H1 (cell line): ENCODE measurements around the gene MT1B. TPM values are rescaled to one million over a fixed set of nuclear protein-coding genes. Genes with fewer than 3 reads are reported as not detected.
A peak's percentile ranks its signal among the peaks of the same experiment; 100 is the strongest.

ENCODE experiments used
- CTCF ChIA-PET: fragments of 300-600 bp; sonication (Branson Sonifier 250); formaldehyde crosslinking; loops from one replicate; lab custom pipeline; 2021; ENCODE audit not compliant: partially characterized antibody; lab: Charles Lee
- POLR2A ChIA-PET: fragments of 300-600 bp; sonication (Branson Sonifier 250); formaldehyde crosslinking; loops from one replicate; lab custom pipeline; 2021; ENCODE audit warnings: inconsistent platforms; ENCODE audit not compliant: partially characterized antibody; lab: Charles Lee
- DNase-seq, 2 experiments: peaks; one replicate each; pipeline versions ENCODE4 v3.0.0 to v3.0.0-alpha.2; 2010 to 2022; ENCODE audit warnings: low spot score in 2 of 2, low read depth in 1 of 2, mixed read lengths in 1 of 2
- FAIRE-seq: peaks from 2 replicates; lab custom pipeline; 2011; peaks lifted over from hg19 to GRCh38; lab: Jason Lieb, UNC
- H2AFZ ChIP-seq: 2 replicates; pipeline ENCODE4 v1.8.1; 2012; ENCODE audit warnings: low read length, inconsistent platforms
- H2AK5ac ChIP-seq: 2 replicates; pipeline ENCODE4 v1.6.1; 2013; ENCODE audit warnings: low read depth, low read length
- H2BK120ac ChIP-seq: replicated peaks from 2 replicates; pipeline ENCODE3; 2013; ENCODE audit warnings: low read depth, low read length, inconsistent platforms
- H2BK12ac ChIP-seq: 2 replicates; pipeline ENCODE4 v1.6.1; 2013; ENCODE audit warnings: low read depth, low read length
- H2BK15ac ChIP-seq: 2 replicates; pipeline ENCODE4 v1.6.1; 2013; ENCODE audit warnings: low read length
- H2BK20ac ChIP-seq: 2 replicates; pipeline ENCODE4 v1.6.1; 2013; ENCODE audit warnings: low read length
- H2BK5ac ChIP-seq: 2 replicates; pipeline ENCODE4 v1.6.1; 2013; ENCODE audit warnings: low read depth, low read length
- H3K14ac ChIP-seq: 2 replicates; pipeline ENCODE4 v1.6.1; 2013; ENCODE audit warnings: inconsistent platforms; ENCODE audit not compliant: insufficient read length
- H3K18ac ChIP-seq: 2 replicates; pipeline ENCODE4 v1.6.1; 2013; ENCODE audit warnings: low read length; ENCODE audit errors: extremely low read depth
- H3K23ac ChIP-seq: 2 replicates; pipeline ENCODE4 v1.6.1; 2013; ENCODE audit warnings: inconsistent platforms; ENCODE audit not compliant: insufficient read length
- H3K23me2 ChIP-seq: 2 replicates; pipeline ENCODE4 v1.6.1; 2013; ENCODE audit warnings: low read depth, low read length
- H3K27ac ChIP-seq: 2 replicates; pipeline ENCODE4 v1.6.1; 2011; ENCODE audit warnings: low read depth, low read length, inconsistent platforms
- H3K27me3 ChIP-seq, 4 experiments: replicated peaks in 1 of 4; 1 replicate in 1 of 4; 2 replicates in 3 of 4; pipeline versions ENCODE4 v1.6.1 to v1.8.1; 2011 to 2013; ENCODE audit warnings: low read length in 3 of 4, mild to moderate bottlenecking in 3 of 4, inconsistent platforms in 2 of 4, mixed read lengths in 2 of 4, moderate library complexity in 1 of 4; ENCODE audit not compliant: control insufficient read depth in 3 of 4, insufficient read depth in 3 of 4; ENCODE audit errors: extremely low read depth in 1 of 4
- H3K36me3 ChIP-seq, 4 experiments: 2 replicates each; pipeline versions ENCODE4 v1.6.1 to v1.8.1; 2011 to 2013; ENCODE audit warnings: mild to moderate bottlenecking in 4 of 4, low read length in 3 of 4, moderate library complexity in 2 of 4, control low read depth in 1 of 4, inconsistent platforms in 1 of 4; ENCODE audit not compliant: insufficient read depth in 4 of 4, control insufficient read depth in 2 of 4
- H3K4ac ChIP-seq: replicated peaks from 2 replicates; pipeline ENCODE3; 2013; ENCODE audit warnings: low read length, low read depth, mixed read lengths, inconsistent platforms; ENCODE audit not compliant: insufficient read length
- H3K4me1 ChIP-seq, 4 experiments: replicated peaks in 1 of 4; 1 replicate in 1 of 4; 2 replicates in 3 of 4; pipeline versions ENCODE4 v1.6.1 to v1.8.1; 2011 to 2013; ENCODE audit warnings: low read length in 3 of 4, inconsistent platforms in 2 of 4, mixed read lengths in 1 of 4; ENCODE audit not compliant: insufficient read depth in 4 of 4, control insufficient read depth in 3 of 4
- H3K4me2 ChIP-seq, 2 experiments: 2 replicates each; pipeline versions ENCODE4 v1.6.1 to v1.8.1; 2011 to 2013; ENCODE audit warnings: low read depth in 2 of 2, low read length in 2 of 2, control low read depth in 1 of 2, inconsistent platforms in 1 of 2, mild to moderate bottlenecking in 1 of 2; ENCODE audit not compliant: insufficient read depth in 1 of 2
- H3K4me3 ChIP-seq, 4 experiments: fragments of 200-600, 300-600 bp in 1 of 4; sonication (generic), shearing (Covaris generic), sonication (Bioruptor Twin) in 1 of 4; 2 replicates each; pipeline versions ENCODE4 v1.5.1 to v1.8.1; 2011 to 2016; ENCODE audit warnings: low read length in 4 of 4, low read depth in 3 of 4, control low read depth in 2 of 4, inconsistent platforms in 2 of 4, mild to moderate bottlenecking in 2 of 4, mixed read lengths in 1 of 4, moderate library complexity in 1 of 4; ENCODE audit not compliant: insufficient read depth in 2 of 4; ENCODE audit errors: extremely low read depth in 1 of 4
- H3K56ac ChIP-seq: replicated peaks from 2 replicates; pipeline ENCODE3; 2013; ENCODE audit warnings: low read depth, mild to moderate bottlenecking, mixed read lengths, low read length, inconsistent platforms; ENCODE audit not compliant: insufficient read length
- H3K79me1 ChIP-seq: 2 replicates; pipeline ENCODE4 v1.6.1; 2013; ENCODE audit warnings: low read depth, low read length, control low read depth
- H3K79me2 ChIP-seq, 2 experiments: 2 replicates each; pipeline versions ENCODE4 v1.6.1 to v1.8.1; 2012 to 2013; ENCODE audit warnings: low read length in 2 of 2, mild to moderate bottlenecking in 2 of 2, inconsistent platforms in 1 of 2; ENCODE audit not compliant: insufficient read depth in 2 of 2, control insufficient read depth in 1 of 2
- H3K9ac ChIP-seq, 4 experiments: replicated peaks in 1 of 4; 1 replicate in 1 of 4; 2 replicates in 3 of 4; pipeline versions ENCODE4 v1.6.1 to v1.8.1; 2011 to 2013; ENCODE audit warnings: low read depth in 3 of 4, low read length in 3 of 4, control low read depth in 2 of 4, mild to moderate bottlenecking in 2 of 4, moderate library complexity in 2 of 4, inconsistent platforms in 1 of 4; ENCODE audit errors: extremely low read depth in 1 of 4
- H3K9me3 ChIP-seq, 2 experiments: 2 replicates each; pipeline versions ENCODE4 v1.6.1 to v1.8.1; 2012 to 2013; ENCODE audit warnings: mild to moderate bottlenecking in 2 of 2, moderate library complexity in 2 of 2, control low read depth in 1 of 2, inconsistent platforms in 1 of 2, low read depth in 1 of 2, low read length in 1 of 2, mixed read lengths in 1 of 2; ENCODE audit not compliant: insufficient read depth in 2 of 2
- H4K20me1 ChIP-seq, 2 experiments: replicated peaks in 1 of 2; 2 replicates each; pipeline versions ENCODE3 to v1.8.1; 2011 to 2013; ENCODE audit warnings: inconsistent platforms in 2 of 2, low read length in 2 of 2, mild to moderate bottlenecking in 1 of 2; ENCODE audit not compliant: insufficient read depth in 2 of 2, control insufficient read depth in 1 of 2
- H4K5ac ChIP-seq: 2 replicates; pipeline ENCODE4 v1.6.1; 2013; ENCODE audit warnings: low read length, low read depth, mixed read lengths, inconsistent platforms; ENCODE audit not compliant: insufficient read length
- H4K8ac ChIP-seq: 2 replicates; pipeline ENCODE4 v1.8.0; 2013; ENCODE audit warnings: mild to moderate bottlenecking, moderate library complexity, low read length, inconsistent platforms; ENCODE audit not compliant: insufficient read depth; ENCODE audit errors: extremely low read depth
- H4K91ac ChIP-seq: replicated peaks from 2 replicates; pipeline ENCODE3; 2013; ENCODE audit warnings: low read length, mixed read lengths, inconsistent platforms; ENCODE audit not compliant: insufficient read length
- CEBPB ChIP-seq: IDR thresholded peaks from 2 replicates; pipeline ENCODE4 v1.6.1; 2012; ENCODE audit warnings: low read depth, low read length
- KDM5A ChIP-seq: fragments of 200-600 bp; IDR thresholded peaks from 2 replicates; pipeline ENCODE4 v1.7.1; 2012; ENCODE audit warnings: mild to moderate bottlenecking, low read length, inconsistent platforms, mixed read lengths
- WGBS, 2 experiments: shearing (Covaris generic) in 1 of 2; methylation state at CpG; one replicate each; pipeline versions ENCODE4 v1.1.6 to v1.1.7; 2013 to 2015; ENCODE audit warnings: low lambda C conversion rate in 2 of 2, mixed read lengths in 2 of 2, inconsistent platforms in 1 of 2, low coverage in 1 of 2, missing lambda C conversion rate in 1 of 2; ENCODE audit not compliant: insufficient replicate concordance in 2 of 2, insufficient coverage in 1 of 2, insufficient read length in 1 of 2; ENCODE audit errors: extremely low coverage in 1 of 2, missing lambda C conversion rate in 1 of 2; 5-methylcytosine and 5-hydroxymethylcytosine counted together
- polyA plus RNA-seq, 7 experiments: library from polyadenylated mRNA; depleted of rRNA in 3 of 7; stranded (reverse) in 5 of 7; unstranded in 2 of 7; fragments of >200 nt in 5 of 7; fragments of 200-250 nt in 2 of 7; gene quantifications; 1 replicate in 5 of 7; 2 replicates in 1 of 7; 4 replicates in 1 of 7; pipeline versions ENCODE4 v1.2.1 to v1.2.3, GENCODE V29; 2011 to 2013; ENCODE audit warnings: missing spikeins in 2 of 7, mixed read lengths in 2 of 7
- total RNA-seq: library from RNA; stranded (reverse); fragmentation: NEBNext Ultra II Directional; extraction: Animal tissue kit (Norgen Biotek cat#: 25700); gene quantifications from 2 replicates; pipeline ENCODE4 v1.2.1, GENCODE V29; 2021

MT1B gene
- total and polyA plus RNA-seq, 2 of the 8 experiments (the other 6 are each of a cell fraction or from before 2014, with no cell fraction given): not detected

DNA sequence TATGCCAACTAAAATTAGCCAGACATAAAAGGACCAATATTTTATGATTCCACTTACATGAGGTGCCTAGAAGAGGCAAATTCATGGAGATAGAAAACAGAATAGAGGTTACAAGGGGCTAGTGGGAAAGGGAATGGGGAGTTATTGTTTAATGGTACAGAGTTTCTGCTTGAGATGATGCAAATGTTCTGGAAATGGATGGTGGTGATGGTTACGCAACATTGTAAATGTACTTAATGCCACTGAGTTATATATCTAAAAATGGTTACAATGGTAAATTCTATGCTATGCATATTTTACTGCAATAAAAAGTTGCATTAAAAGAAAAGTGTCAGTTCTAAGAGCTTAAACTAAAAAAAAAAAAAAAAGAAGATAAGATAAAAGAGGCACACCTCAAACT is 48.5 kb downstream of the MT1B start:
- ChIA-PET POLR2A (interaction anchor here (0.9 to 3.3 kb wide), 3 partner anchors 16 to 75 kb away, joined by 5 to 25 read pairs (median 24); partner anchors contain the start of genes MT1E and MT1X), CTCF (interaction anchor here (0.6 to 4.8 kb wide), 15 partner anchors 7 to 124 kb away, joined by 3 to 85 read pairs (median 24); partner anchors contain the start of genes MT1B, MT1G, MT1H and MT1X)
- no peak overlapping the region for H2AFZ ChIP-seq
- no peak overlapping the region for H2BK5ac ChIP-seq
- H3K27me3 ChIP-seq: no peaks in the 10 kb centered on the region; a peak in 2 of 7 replicates
- H3K56ac ChIP-seq: no peak overlapping the region
- no peak overlapping the region for H2AK5ac ChIP-seq
- H4K91ac ChIP-seq: no peak overlapping the region
- no peaks in the 10 kb centered on the region for H3K36me3 ChIP-seq
- no peaks in the 10 kb centered on the region for H4K20me1 ChIP-seq
- no peak overlapping the region for H3K18ac ChIP-seq
- no peaks in the 10 kb centered on the region for H3K79me2 ChIP-seq
- no peak overlapping the region for H3K4me2 ChIP-seq
- peaks cover 0 to 2% (median 0%) of the 10 kb centered on the region in 4 experiments; a peak in 1 of 7 replicates for H3K4me1 ChIP-seq
- no peak overlapping the region for H3K9ac ChIP-seq
- H3K4ac ChIP-seq: no peak overlapping the region
- no peak for TF ChIP-seq KDM5A
- peak; percentile 42; the same call in 1 of the 2 replicates for TF ChIP-seq CEBPB
- no peak overlapping the region for H2BK20ac ChIP-seq
- H3K27ac ChIP-seq: no peak overlapping the region
- DNase-seq (no peak), FAIRE-seq (no peak)
- no peaks in the 10 kb centered on the region for H3K23me2 ChIP-seq
- no peak overlapping the region for H2BK12ac ChIP-seq
- H2BK120ac ChIP-seq: no peak overlapping the region
- H3K4me3 ChIP-seq: no peak overlapping the region
- no peak overlapping the region for H3K14ac ChIP-seq
- H4K5ac ChIP-seq: no peak overlapping the region
- H3K9me3 ChIP-seq: peaks cover 0 to 4% of the 10 kb centered on the region in 2 experiments; a peak in 1 of 4 replicates
- no peaks in the 10 kb centered on the region for H3K79me1 ChIP-seq
- H3K23ac ChIP-seq: no peak overlapping the region
- no peak overlapping the region for H4K8ac ChIP-seq
- H2BK15ac ChIP-seq: no peak overlapping the region
- 64% methylated on average over 1 of the region's 1 CpG; no CpG with 5 or more reads in 1 of the 2 experiments for WGBS, 2 experiments
